ENCODE measurements around the gene MED27. TPM values are rescaled to one million over a fixed set of nuclear protein-coding genes. Genes with fewer than 3 reads are reported as not detected.

Gene MED27
- total and polyA plus RNA-seq, 2 of the 4 experiments (the other 2 are of a cell fraction): 50.2 to 63.4 TPM

DNA sequence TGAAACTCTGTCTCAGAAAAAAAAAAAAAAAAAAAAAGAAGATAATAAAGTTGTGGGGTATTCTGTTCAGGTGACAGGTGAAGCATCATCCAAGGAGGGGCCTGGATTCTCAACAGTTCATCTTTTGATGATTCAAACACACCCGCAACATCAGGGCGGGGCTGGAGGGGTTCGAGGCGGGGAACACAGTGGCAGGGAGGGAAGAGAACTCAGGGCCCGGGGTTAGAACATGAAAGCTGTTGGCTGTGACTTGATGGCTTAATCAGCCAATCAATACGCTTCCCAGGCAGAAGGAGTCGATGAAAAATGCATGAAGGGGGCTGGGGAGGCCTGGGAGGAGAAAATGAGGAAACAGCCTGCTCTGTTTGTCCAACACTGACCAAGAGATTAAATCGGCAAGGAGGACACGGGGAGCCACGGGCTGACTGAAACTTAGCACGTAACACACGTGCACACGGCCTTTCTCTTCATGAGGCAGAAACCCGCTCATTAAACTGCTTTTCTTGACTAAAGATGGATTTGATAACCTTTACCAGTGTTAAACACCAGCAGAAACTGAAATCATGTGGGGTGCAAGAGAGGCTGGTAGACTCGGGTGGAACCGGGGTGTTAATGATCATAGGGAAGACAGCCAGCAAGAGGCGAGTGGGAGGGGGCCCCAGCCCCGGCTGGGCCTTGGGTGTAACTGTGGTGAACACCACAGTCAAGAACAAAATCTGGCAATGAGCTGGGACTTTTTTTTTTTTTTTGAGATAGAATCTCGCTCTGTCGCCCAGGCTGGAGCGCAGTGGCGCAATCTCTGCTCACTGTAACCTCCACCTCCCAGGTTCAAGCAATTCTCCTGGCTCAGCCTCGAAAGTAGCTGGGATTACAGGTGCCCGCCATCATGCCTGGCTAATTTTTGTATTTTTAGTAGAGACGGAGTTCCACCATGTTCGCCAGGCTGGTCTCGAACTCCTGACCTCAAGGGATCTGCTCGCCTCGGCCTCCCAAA is 234.1 kb downstream of the MED27 start (continued):
- TF ChIP-seq CHD1 (IDR thresholded peaks at IDR 0.05; ENCODE audit: low read depth, low read length) (no peak), RAD21 (IDR thresholded peaks at IDR 0.05; ENCODE audit: low read length) (no peak)

DNA sequence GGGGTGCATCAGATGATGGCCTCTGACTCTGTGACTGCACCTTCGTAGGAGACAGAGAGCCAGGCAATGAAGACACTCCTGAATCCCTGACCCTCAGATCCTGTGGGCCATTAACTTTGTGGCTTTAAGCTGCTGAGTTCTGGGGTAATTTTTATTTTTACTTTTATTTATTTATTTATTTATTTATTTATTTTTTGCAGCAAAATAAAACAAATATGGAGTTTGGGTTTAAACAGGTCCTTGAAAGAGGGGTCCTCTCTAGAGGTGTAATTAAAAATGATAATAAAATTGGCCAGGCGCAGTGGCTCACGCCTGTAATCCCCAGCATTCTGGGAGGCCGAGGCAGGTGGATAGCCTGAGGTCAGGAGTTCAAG is 234.9 kb downstream of the MED27 start:
- CTCF ChIA-PET: no interaction called here
- H2BK20ac ChIP-seq (ENCODE audit: low read depth, low read length): no peak overlapping the region
- ATAC-seq (ENCODE audit: low read depth) (no peak), DNase-seq (no peak)
- TF ChIP-seq SMC3 (IDR thresholded peaks at IDR 0.05; ENCODE audit: low read depth, low read length): no peak
- TF ChIP-seq CTCF (conservative IDR thresholded peaks at IDR 0.05; ENCODE audit: low read depth, low read length): no peak
- no peak for TF ChIP-seq MXI1 (IDR thresholded peaks at IDR 0.05; ENCODE audit: borderline replicate concordance, low read depth, low read length)
- no peak for TF ChIP-seq RFX5 (IDR thresholded peaks at IDR 0.05; ENCODE audit: low read depth, low read length)
- no peak for TF ChIP-seq CEBPB (IDR thresholded peaks at IDR 0.05; ENCODE audit: low read depth, low read length)
- no peak for TF ChIP-seq RAD21 (IDR thresholded peaks at IDR 0.05; ENCODE audit: low read length)
- H2BK15ac ChIP-seq (ENCODE audit: low read depth, low read length): no peak overlapping the region
- H3K4me1 ChIP-seq (ENCODE audit: control insufficient read depth, insufficient read depth, low read length): no peaks in the 10 kb centered on the region
- H3K4me2 ChIP-seq (ENCODE audit: low read depth, low read length): no peak overlapping the region
- no peak overlapping the region for H2AK9ac ChIP-seq (replicated peaks; ENCODE audit: low read depth, low read length, poor library complexity)
- no peak overlapping the region for H3K23ac ChIP-seq (ENCODE audit: low read depth, low read length)
- H4K91ac ChIP-seq (ENCODE audit: insufficient read depth, low read depth, low read length): no peak overlapping the region
- H3K4ac ChIP-seq (ENCODE audit: low read depth, low read length): no peak overlapping the region
- no peaks in the 10 kb centered on the region for H3K36me3 ChIP-seq (ENCODE audit: control insufficient read depth, insufficient read depth, low read length)
- H3K56ac ChIP-seq (ENCODE audit: extremely low read depth, insufficient read depth, low read length): no peak overlapping the region
- H3K27ac ChIP-seq (ENCODE audit: insufficient read depth, low read length): no peak overlapping the region
- no peak overlapping the region for H4K8ac ChIP-seq (ENCODE audit: low read depth in 2 of 2, low read length in 2 of 2)
- H3K9ac ChIP-seq (ENCODE audit: low read depth, low read length): no peak overlapping the region
- H4K5ac ChIP-seq (ENCODE audit: low read depth, low read length): no peak overlapping the region
- H3K9me3 ChIP-seq (ENCODE audit: control insufficient read depth, insufficient read depth, low read length): no peaks in the 10 kb centered on the region; the same call in 1 of the 2 replicates
- no peak overlapping the region for H3K18ac ChIP-seq (ENCODE audit: low read depth, low read length)
- POLR2A ChIA-PET (ENCODE audit: unreplicated experiment): no interaction called here
- H4K20me1 ChIP-seq (ENCODE audit: insufficient read depth, low read length): peaks cover 11% of the 10 kb centered on the region; the same call in 1 of the 2 replicates
- peaks cover 4% of the 10 kb centered on the region; the same call in 1 of the 2 replicates for H3K9me1 ChIP-seq (ENCODE audit: insufficient read depth, low read length)
- dilution Hi-C loops (cut with HindIII; ENCODE audit: low sequenced_read_pairs, unreplicated experiment): no loop called here
- H3K79me1 ChIP-seq (ENCODE audit: low read depth in 1 of 2, low read length in 2 of 2): no peaks in the 10 kb centered on the region
- no CpG with 5 or more reads among the region's 4 CpGs for WGBS, 2 experiments (ENCODE audit: extremely low coverage in 2 of 2, insufficient read length in 1 of 2)
- H2AFZ ChIP-seq (replicated peaks; ENCODE audit: low read length, poor library complexity): no peak overlapping the region
- intact Hi-C loops (cut with micrococcal nuclease): no loop called here
- in situ Hi-C loops (cut with MboI; ENCODE audit: low sequenced_read_pairs): no loop called here
- no TSS peak for BruUV-seq (replicated peaks)
- H3K4me3 ChIP-seq (ENCODE audit: insufficient read depth, low read depth, low read length): no peak overlapping the region
- no peak overlapping the region for H3K14ac ChIP-seq (replicated peaks; ENCODE audit: low read depth, low read length)
- H2BK5ac ChIP-seq (ENCODE audit: low read depth, low read length, poor library complexity, severe bottlenecking): no peak overlapping the region
- no peak overlapping the region for H2BK120ac ChIP-seq (ENCODE audit: low read depth, low read length)
- no peak overlapping the region for H2AK5ac ChIP-seq (ENCODE audit: low read depth, low read length)
- H3K27me3 ChIP-seq (ENCODE audit: control insufficient read depth, insufficient read depth, low read length): peaks cover 39% of the 10 kb centered on the region
